SK-N-SH treated with all-trans-retinoic acid at 6 μM for 48 hours (cell line): Measurements from ENCODE around the gene ADAMTS17.

Experiments used
- ATAC-seq: fragments of 200-7000 bp; cut with Tn5 transposase; 3 replicates; pipeline ENCODE4 v1.9.1; 2020; ENCODE audit warnings: mild to moderate bottlenecking, moderate library complexity
- ARNTL ChIP-seq: fragments of 450-650 bp; formaldehyde crosslinking; IDR thresholded peaks from 2 replicates; pipeline ENCODE4 v1.5.0; 2020; ENCODE audit warnings: low read depth, mild to moderate bottlenecking, moderate library complexity, borderline replicate concordance
- BACH2 ChIP-seq: fragments of 250-450 bp; sonication (Bioruptor Pico); IDR thresholded peaks from 2 replicates; pipeline ENCODE4 v1.9.0; 2021; ENCODE audit warnings: mild to moderate bottlenecking, borderline replicate concordance
- CREB5 ChIP-seq: fragments of 250-450 bp; sonication (Bioruptor Pico); IDR thresholded peaks from 2 replicates; pipeline ENCODE4 v1.5.1; 2020; ENCODE audit warnings: low read depth, mild to moderate bottlenecking, moderate library complexity
- CSDC2 ChIP-seq: fragments of 250-450 bp; sonication (Bioruptor Pico); IDR thresholded peaks from 2 replicates; pipeline ENCODE4 v1.5.0; 2020; ENCODE audit warnings: mild to moderate bottlenecking, moderate library complexity
- ESRRG ChIP-seq: fragments of 250-450 bp; sonication (Bioruptor Pico); IDR thresholded peaks from 2 replicates; pipeline ENCODE4 v1.6.1; 2021; ENCODE audit warnings: mild to moderate bottlenecking
- ISL1 ChIP-seq: fragments of 250-450 bp; sonication (Bioruptor Pico); IDR thresholded peaks from 2 replicates; pipeline ENCODE4 v2.1.2; 2022; ENCODE audit warnings: mild to moderate bottlenecking, moderate library complexity
- OSR1 ChIP-seq: fragments of 250-450 bp; sonication (Bioruptor Pico); IDR thresholded peaks from 2 replicates; pipeline ENCODE4 v1.8.0; 2022; ENCODE audit warnings: moderate library complexity, mild to moderate bottlenecking, inconsistent platforms
- PPARA ChIP-seq: fragments of 250-450 bp; sonication (Bioruptor Pico); IDR thresholded peaks from 2 replicates; pipeline ENCODE4 v1.5.0; 2020; ENCODE audit warnings: mild to moderate bottlenecking, borderline replicate concordance
- RARB ChIP-seq: fragments of 250-450 bp; sonication (Bioruptor Pico); IDR thresholded peaks from 2 replicates; pipeline ENCODE4 v1.8.0; 2021; ENCODE audit warnings: mild to moderate bottlenecking, moderate library complexity
- TCF4 ChIP-seq: fragments of 250-450 bp; sonication (Bioruptor Pico); IDR thresholded peaks from 2 replicates; pipeline ENCODE4 v1.8.0; 2021; ENCODE audit warnings: mild to moderate bottlenecking, moderate library complexity, borderline replicate concordance
- TOX ChIP-seq: fragments of 250-450 bp; sonication (Bioruptor Pico); IDR thresholded peaks from 2 replicates; pipeline ENCODE4 v1.8.0; 2021; ENCODE audit warnings: mild to moderate bottlenecking, moderate library complexity, borderline replicate concordance
- TSHZ2 ChIP-seq: fragments of 250-450 bp; sonication (Bioruptor Pico); IDR thresholded peaks from 2 replicates; pipeline ENCODE4 v1.5.0; 2020; ENCODE audit warnings: mild to moderate bottlenecking, moderate library complexity
- ZC3H10 ChIP-seq: fragments of 250-450 bp; sonication (Bioruptor Pico); IDR thresholded peaks from 2 replicates; pipeline ENCODE4 v1.5.1; 2021; ENCODE audit warnings: mild to moderate bottlenecking, moderate library complexity
- ZFP3 ChIP-seq: fragments of 250-450 bp; sonication (Bioruptor Pico); IDR thresholded peaks from 2 replicates; pipeline ENCODE4 v1.5.0; 2020; ENCODE audit warnings: mild to moderate bottlenecking, moderate library complexity
- ZFP30 ChIP-seq: fragments of 450-650 bp; formaldehyde crosslinking; IDR thresholded peaks from 2 replicates; pipeline ENCODE4 v1.5.0; 2022; ENCODE audit warnings: mild to moderate bottlenecking, moderate library complexity
- ZNF70 ChIP-seq: fragments of 450-650 bp; formaldehyde crosslinking; IDR thresholded peaks from 2 replicates; pipeline ENCODE4 v1.5.0; 2020; ENCODE audit warnings: mild to moderate bottlenecking, moderate library complexity
- ZNF8 ChIP-seq: fragments of 450-650 bp; formaldehyde crosslinking; IDR thresholded peaks from 2 replicates; pipeline ENCODE4 v1.5.0; 2020; ENCODE audit warnings: mild to moderate bottlenecking, moderate library complexity
- TF ChIP-seq, protein P1 (sequence below): fragments of 250-450 bp; sonication (Bioruptor Pico); IDR thresholded peaks from 2 replicates; pipeline ENCODE4 v1.8.0; 2021; ENCODE audit warnings: low read depth, mild to moderate bottlenecking, moderate library complexity, borderline replicate concordance
- TF ChIP-seq, protein P2 (sequence below): fragments of 250-450 bp; sonication (Bioruptor Pico); IDR thresholded peaks from 2 replicates; pipeline ENCODE4 v1.8.0; 2020; ENCODE audit warnings: mild to moderate bottlenecking, moderate library complexity, borderline replicate concordance

The ADAMTS17 gene

DNA sequence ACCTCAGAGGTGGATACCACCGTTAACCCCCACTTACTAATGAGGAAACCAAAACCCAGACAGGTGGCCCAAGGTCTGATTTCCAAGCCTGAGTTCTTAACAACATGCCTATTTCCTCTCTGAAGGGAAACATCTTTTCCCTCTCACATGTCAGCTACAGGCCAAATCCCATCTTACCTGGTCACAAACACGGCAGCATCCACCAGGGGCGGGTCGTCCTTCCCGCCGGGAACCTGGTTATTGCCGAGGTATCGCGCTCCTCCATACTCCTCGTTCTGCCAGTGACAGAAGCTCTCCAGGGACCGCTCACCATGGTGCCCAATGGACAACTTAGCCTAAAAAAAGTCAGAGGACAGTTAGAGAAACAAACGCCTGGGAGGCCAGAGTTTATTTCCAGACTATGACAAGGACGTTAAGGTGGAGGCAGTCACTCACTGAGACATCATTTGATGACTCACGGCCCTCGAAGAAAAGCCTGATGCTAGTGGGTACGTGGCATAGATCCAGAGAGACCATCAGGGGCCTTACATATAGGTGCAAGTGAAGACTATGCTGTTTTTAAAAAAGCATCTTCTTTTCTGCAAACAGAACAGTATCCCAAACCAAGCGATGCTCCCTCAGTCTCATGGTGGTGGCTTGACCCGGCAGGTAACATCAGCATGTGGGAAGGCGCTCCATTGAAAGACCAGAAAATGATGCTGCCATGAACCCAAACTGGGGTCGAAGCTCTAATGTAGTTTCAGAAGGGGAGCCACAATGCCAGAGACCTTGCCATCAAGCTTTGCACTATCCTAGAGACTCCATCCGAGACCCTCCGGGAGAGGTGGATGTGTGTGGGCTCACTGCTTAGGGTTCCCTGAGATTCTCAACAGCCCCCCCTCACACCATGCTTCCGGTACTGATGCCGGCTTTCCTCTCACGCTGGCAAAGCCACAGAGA lies 80.2 kb downstream of the ADAMTS17 start:
- no peak for ATAC-seq
- no peak for TF ChIP-seq ZFP30 (CRISPR knock-in tag)
- TF ChIP-seq ESRRG: no peak
- TF ChIP-seq ZC3H10 (CRISPR knock-in tag): no peak
- TF ChIP-seq ZFP3 (CRISPR knock-in tag): no peak
- no peak for TF ChIP-seq RARB (CRISPR knock-in tag)
- no peak for TF ChIP-seq ISL1
- TF ChIP-seq TCF4 (CRISPR knock-in tag): no peak
- no peak for TF ChIP-seq CSDC2
- TF ChIP-seq, protein P1, sequence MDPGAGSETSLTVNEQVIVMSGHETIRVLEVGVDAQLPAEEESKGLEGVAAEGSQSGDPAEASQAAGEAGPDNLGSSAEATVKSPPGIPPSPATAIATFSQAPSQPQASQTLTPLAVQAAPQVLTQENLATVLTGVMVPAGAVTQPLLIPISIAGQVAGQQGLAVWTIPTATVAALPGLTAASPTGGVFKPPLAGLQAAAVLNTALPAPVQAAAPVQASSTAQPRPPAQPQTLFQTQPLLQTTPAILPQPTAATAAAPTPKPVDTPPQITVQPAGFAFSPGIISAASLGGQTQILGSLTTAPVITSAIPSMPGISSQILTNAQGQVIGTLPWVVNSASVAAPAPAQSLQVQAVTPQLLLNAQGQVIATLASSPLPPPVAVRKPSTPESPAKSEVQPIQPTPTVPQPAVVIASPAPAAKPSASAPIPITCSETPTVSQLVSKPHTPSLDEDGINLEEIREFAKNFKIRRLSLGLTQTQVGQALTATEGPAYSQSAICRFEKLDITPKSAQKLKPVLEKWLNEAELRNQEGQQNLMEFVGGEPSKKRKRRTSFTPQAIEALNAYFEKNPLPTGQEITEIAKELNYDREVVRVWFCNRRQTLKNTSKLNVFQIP (CRISPR knock-in tag): no peak
- no peak for TF ChIP-seq ZNF70 (CRISPR knock-in tag)
- no peak for TF ChIP-seq TSHZ2 (CRISPR knock-in tag)
- TF ChIP-seq OSR1: no peak
- no peak for TF ChIP-seq BACH2 (CRISPR knock-in tag)

- TF ChIP-seq TOX (CRISPR knock-in tag) (no peak), ISL1 (no peak), BACH2 (CRISPR knock-in tag) (no peak), RARB (CRISPR knock-in tag) (no peak), ZFP3 (CRISPR knock-in tag) (no peak), ARNTL (CRISPR knock-in tag) (no peak), PPARA (CRISPR knock-in tag) (no peak)
- TF ChIP-seq, protein P2, sequence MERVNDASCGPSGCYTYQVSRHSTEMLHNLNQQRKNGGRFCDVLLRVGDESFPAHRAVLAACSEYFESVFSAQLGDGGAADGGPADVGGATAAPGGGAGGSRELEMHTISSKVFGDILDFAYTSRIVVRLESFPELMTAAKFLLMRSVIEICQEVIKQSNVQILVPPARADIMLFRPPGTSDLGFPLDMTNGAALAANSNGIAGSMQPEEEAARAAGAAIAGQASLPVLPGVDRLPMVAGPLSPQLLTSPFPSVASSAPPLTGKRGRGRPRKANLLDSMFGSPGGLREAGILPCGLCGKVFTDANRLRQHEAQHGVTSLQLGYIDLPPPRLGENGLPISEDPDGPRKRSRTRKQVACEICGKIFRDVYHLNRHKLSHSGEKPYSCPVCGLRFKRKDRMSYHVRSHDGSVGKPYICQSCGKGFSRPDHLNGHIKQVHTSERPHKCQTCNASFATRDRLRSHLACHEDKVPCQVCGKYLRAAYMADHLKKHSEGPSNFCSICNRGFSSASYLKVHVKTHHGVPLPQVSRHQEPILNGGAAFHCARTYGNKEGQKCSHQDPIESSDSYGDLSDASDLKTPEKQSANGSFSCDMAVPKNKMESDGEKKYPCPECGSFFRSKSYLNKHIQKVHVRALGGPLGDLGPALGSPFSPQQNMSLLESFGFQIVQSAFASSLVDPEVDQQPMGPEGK (CRISPR knock-in tag): no peak
- TF ChIP-seq, protein P1 (CRISPR knock-in tag): no peak
- no peak for ATAC-seq
Observed at GRCh38 chr15:100259266-100259665, 82.5 kb downstream of the ADAMTS17 start.

DNA sequence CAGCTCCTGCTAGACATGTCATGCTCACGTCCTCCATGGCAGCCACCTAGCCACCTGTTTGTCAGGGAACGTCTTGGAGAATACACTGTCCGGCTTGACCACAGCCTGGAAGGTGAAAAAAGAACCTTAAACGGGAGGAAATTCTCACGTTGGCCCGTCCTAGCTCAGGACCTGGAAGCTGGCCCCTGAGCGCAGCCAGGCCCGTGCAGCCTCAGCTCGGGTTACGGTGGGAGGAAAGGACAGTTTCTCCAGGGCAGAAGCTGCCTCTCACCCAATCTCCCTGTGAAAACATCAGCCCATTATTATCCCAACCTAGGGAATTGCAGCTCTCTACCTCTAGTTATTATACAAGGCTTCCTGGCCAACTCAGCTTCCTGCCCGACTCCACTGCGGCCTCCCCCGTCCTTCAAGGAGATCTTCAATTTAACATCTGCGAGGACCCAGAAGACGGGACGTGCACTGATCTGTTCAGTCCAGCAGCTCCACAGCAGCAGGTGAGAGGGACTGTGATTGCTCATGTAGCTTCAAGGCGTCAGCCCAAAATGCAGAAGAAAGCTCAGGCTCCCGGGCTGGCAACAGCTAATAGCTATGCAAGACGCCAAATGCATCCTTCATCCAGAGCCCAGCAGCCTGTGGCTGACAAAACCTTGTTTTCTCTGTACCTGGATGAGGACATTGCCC lies 84.7 kb downstream of the ADAMTS17 start:
- TF ChIP-seq TCF4 (CRISPR knock-in tag) (no peak), PPARA (CRISPR knock-in tag) (no peak), CSDC2 (no peak), ZNF8 (CRISPR knock-in tag) (no peak), CREB5 (CRISPR knock-in tag) (no peak)
- TF ChIP-seq, protein P2 (CRISPR knock-in tag): no peak
- no peak for ATAC-seq
